Stimulated activated CD4-positive, alpha-beta T cell treated with anti-CD3 and anti-CD28 coated beads, Interleukin-12 subunit alpha, Interleukin-12 subunit beta, amount 100 ng/mL, for 24 hours (primary cell): ENCODE measurements around the gene CDH10.

Experiments used
- DNase-seq, 2 experiments: peaks; one replicate each; pipeline ENCODE4 v3.0.0-alpha.2; 2020; ENCODE audit warnings: low read depth in 2 of 2

Gene CDH10

GRCh38 chr5:24487368-24488229 is 157.2 kb downstream of the CDH10 start:
- DNase-seq, result no peak

GRCh38 chr5:24480952-24481351 is 163.8 kb downstream of the CDH10 start:
- DNase-seq, result no peak

- DNase-seq, result no peak
Observed at GRCh38 chr5:24477958-24478357, 166.8 kb downstream of the CDH10 start.

- no peak for DNase-seq
Observed at GRCh38 chr5:24475101-24475500, 169.7 kb downstream of the CDH10 start.

GRCh38 chr5:24474685-24475084 is 170.1 kb downstream of the CDH10 start:
- DNase-seq, result no peak

- no peak for DNase-seq
Observed at GRCh38 chr5:24472518-24472917, 172.3 kb downstream of the CDH10 start.

DNA sequence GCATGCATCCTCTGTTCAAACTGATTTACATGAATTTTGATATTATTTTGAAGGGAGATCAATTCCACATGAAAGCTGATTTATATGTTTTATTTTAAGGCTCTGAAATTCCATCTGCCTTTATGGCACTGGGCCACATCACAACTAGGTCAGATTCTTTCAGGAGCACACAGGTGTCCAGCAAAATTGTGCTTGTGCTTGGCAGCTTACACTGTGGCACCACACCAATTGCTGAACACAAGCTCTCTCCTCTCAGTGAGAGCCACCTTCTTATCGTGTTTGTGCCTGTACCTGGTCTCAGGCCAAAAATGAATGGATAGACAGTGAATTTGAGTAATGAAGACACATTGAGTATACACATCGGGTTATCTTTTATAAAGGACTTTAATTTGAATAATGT is 200.4 kb downstream of the CDH10 start:
- DNase-seq, result no peak

- DNase-seq, result no peak
Observed at GRCh38 chr5:24439465-24439864, 205.3 kb downstream of the CDH10 start.
